A673 (cell line): ENCODE results near the gene OR2A5. TPM values are rescaled to one million over a fixed set of nuclear protein-coding genes. Genes with fewer than 3 reads are reported as not detected.

Experiments used
- BruUV-seq: library from RNA; stranded (reverse); fragments of 400-500 nt; replicated peaks from 2 replicates; lab custom pipeline; 2021; lab: Mats Ljungman, UMichigan
- CTCF ChIA-PET: fragments of 300-600 bp; sonication (Branson Sonifier 250); formaldehyde crosslinking; loops from one replicate; lab custom pipeline; 2022; ENCODE audit warnings: antibody characterized with exemption; lab: Charles Lee
- POLR2A ChIA-PET: fragments of 300-600 bp; sonication (Branson Sonifier 250); formaldehyde crosslinking; loops from one replicate; lab custom pipeline; 2022; ENCODE audit warnings: antibody characterized with exemption; ENCODE audit not compliant: low non-redundant PET; lab: Charles Lee
- DNase-seq: peaks from one replicate; pipeline ENCODE4 v3.0.0-alpha.2; 2015; ENCODE audit warnings: low spot score
- H3K27ac ChIP-seq: fragments of 200-600 bp; sonication (generic); 2 replicates; pipeline ENCODE4 v1.5.1; 2016; ENCODE audit warnings: mixed run types, low read depth, mild to moderate bottlenecking, mixed read lengths, antibody characterized with exemption, low read length; ENCODE audit not compliant: poor library complexity, severe bottlenecking
- H3K27me3 ChIP-seq: fragments of 200-600 bp; sonication (generic); replicated peaks from 2 replicates; pipeline ENCODE4 v1.6.1; 2017; ENCODE audit warnings: mixed run types, low read depth, mild to moderate bottlenecking, mixed read lengths, antibody characterized with exemption, low read length; ENCODE audit not compliant: insufficient read depth, poor library complexity
- H3K36me3 ChIP-seq: fragments of 200-600 bp; sonication (generic); 2 replicates; pipeline ENCODE4 v1.6.1; 2016; ENCODE audit warnings: mixed run types, mild to moderate bottlenecking, mixed read lengths, antibody characterized with exemption, low read length; ENCODE audit not compliant: insufficient read depth, poor library complexity, severe bottlenecking
- H3K4me1 ChIP-seq: fragments of 200-600 bp; sonication (generic); 2 replicates; pipeline ENCODE4 v1.6.1; 2017; ENCODE audit warnings: mixed run types, mild to moderate bottlenecking, mixed read lengths, antibody characterized with exemption, low read length; ENCODE audit not compliant: insufficient read depth, poor library complexity, severe bottlenecking
- H3K4me3 ChIP-seq: fragments of 200-600 bp; sonication (generic); 2 replicates; pipeline ENCODE4 v1.5.1; 2016; ENCODE audit warnings: low read depth, mixed run types, mild to moderate bottlenecking, mixed read lengths, low read length; ENCODE audit not compliant: poor library complexity, severe bottlenecking
- H3K9me3 ChIP-seq: fragments of 200-600 bp; sonication (generic); 2 replicates; pipeline ENCODE4 v1.6.1; 2016; ENCODE audit warnings: mixed run types, low read depth, mild to moderate bottlenecking, mixed read lengths, antibody characterized with exemption, low read length; ENCODE audit not compliant: poor library complexity, severe bottlenecking
- EZH2 ChIP-seq: fragments of 200-600 bp; sonication (generic); IDR thresholded peaks from 2 replicates; pipeline ENCODE4 v1.6.1; 2017; ENCODE audit warnings: borderline replicate concordance, low read depth, mild to moderate bottlenecking, mixed read lengths, antibody characterized with exemption, low read length; ENCODE audit not compliant: poor library complexity, severe bottlenecking
- intact Hi-C: fragments of 100-400 bp; cut with micrococcal nuclease; formaldehyde crosslinking; loops from one replicate; pipeline ENCODE4 v1.10.0; 2022; ENCODE audit not compliant: unreplicated experiment
- total RNA-seq: library from RNA; stranded (reverse); gene quantifications from 2 replicates; pipeline ENCODE4 v1.2.3, GENCODE V29; 2021
- TF ChIP-seq, protein P1 (sequence below): fragments of 300-800, 200-600 bp; sonication (generic); conservative IDR thresholded peaks from 2 replicates; pipeline ENCODE4 v1.5.1; 2017; ENCODE audit warnings: low read depth, mild to moderate bottlenecking, antibody characterized with exemption, low read length, moderate library complexity, mixed read lengths

Gene OR2A5
- total RNA-seq, 1 experiment from 2014 or later: not detected

DNA sequence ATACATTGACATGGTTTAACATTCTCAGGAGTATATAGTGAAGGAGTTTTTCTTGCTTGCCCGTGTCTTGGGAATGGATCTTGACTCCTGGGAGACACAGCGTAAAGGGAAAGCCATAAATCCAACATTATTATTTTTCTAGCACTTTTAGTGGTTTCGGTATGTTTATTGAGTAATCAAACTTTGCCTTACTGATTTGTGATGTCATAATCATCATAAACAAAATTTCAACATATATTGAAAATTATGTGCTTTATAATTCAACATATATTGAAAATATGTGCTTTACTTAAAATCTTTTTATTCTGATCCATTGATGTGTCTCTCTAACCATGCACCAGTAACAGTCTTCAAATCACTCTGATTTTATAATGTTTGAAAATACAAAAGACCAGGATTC lies 20.2 kb upstream of the OR2A5 start:
- Histone ChIP-seq H3K4me1 (no peaks in the 10 kb centered on the region), H3K36me3 (no peaks in the 10 kb centered on the region), H3K4me3 (no peak overlapping the region), H3K27ac (no peak overlapping the region), H3K9me3 (no peaks in the 10 kb centered on the region), H3K27me3 (no peaks in the 10 kb centered on the region)
- CTCF ChIA-PET: no interaction called here
- no TSS peak for BruUV-seq
- no peak for DNase-seq
- TF ChIP-seq, protein P1, sequence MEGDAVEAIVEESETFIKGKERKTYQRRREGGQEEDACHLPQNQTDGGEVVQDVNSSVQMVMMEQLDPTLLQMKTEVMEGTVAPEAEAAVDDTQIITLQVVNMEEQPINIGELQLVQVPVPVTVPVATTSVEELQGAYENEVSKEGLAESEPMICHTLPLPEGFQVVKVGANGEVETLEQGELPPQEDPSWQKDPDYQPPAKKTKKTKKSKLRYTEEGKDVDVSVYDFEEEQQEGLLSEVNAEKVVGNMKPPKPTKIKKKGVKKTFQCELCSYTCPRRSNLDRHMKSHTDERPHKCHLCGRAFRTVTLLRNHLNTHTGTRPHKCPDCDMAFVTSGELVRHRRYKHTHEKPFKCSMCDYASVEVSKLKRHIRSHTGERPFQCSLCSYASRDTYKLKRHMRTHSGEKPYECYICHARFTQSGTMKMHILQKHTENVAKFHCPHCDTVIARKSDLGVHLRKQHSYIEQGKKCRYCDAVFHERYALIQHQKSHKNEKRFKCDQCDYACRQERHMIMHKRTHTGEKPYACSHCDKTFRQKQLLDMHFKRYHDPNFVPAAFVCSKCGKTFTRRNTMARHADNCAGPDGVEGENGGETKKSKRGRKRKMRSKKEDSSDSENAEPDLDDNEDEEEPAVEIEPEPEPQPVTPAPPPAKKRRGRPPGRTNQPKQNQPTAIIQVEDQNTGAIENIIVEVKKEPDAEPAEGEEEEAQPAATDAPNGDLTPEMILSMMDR: no peak
- no peak for TF ChIP-seq EZH2
- POLR2A ChIA-PET: no interaction called here
- intact Hi-C loops: no loop called here

DNA sequence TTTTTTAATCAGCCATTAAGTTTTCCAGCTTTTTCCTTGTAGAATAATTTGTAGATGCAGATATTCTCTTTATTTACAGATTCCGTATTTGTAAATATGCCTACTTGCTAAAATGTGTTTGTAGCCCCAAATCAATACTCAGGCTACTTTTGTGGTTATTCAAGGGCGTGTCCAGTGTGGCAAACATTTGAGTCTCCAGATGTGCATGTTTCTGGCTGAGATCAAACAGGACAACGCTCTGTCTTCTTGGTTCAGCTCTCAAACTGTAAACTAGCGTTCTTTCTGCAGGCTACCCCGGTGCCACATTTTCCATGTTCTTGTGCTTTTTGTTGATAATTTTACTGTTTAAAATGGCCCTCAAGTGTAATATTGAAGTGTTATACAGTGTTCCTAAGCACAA lies 16.2 kb upstream of the OR2A5 start:
- H3K9me3 ChIP-seq: no peaks in the 10 kb centered on the region
- intact Hi-C loops: no loop called here
- no peak for DNase-seq
- no peak overlapping the region for H3K4me3 ChIP-seq
- no peak overlapping the region for H3K27ac ChIP-seq
- TF ChIP-seq, protein P1: no peak
- TF ChIP-seq EZH2: no peak
- ChIA-PET CTCF (interaction anchor here (0.9 kb wide), 1 partner anchor 131 kb away, joined by 3 read pairs; the partner anchor contains the start of gene TCAF1), POLR2A (no interaction called here)
- no peaks in the 10 kb centered on the region for H3K36me3 ChIP-seq
- no peaks in the 10 kb centered on the region for H3K27me3 ChIP-seq
- H3K4me1 ChIP-seq: no peaks in the 10 kb centered on the region
- BruUV-seq: no TSS peak

DNA sequence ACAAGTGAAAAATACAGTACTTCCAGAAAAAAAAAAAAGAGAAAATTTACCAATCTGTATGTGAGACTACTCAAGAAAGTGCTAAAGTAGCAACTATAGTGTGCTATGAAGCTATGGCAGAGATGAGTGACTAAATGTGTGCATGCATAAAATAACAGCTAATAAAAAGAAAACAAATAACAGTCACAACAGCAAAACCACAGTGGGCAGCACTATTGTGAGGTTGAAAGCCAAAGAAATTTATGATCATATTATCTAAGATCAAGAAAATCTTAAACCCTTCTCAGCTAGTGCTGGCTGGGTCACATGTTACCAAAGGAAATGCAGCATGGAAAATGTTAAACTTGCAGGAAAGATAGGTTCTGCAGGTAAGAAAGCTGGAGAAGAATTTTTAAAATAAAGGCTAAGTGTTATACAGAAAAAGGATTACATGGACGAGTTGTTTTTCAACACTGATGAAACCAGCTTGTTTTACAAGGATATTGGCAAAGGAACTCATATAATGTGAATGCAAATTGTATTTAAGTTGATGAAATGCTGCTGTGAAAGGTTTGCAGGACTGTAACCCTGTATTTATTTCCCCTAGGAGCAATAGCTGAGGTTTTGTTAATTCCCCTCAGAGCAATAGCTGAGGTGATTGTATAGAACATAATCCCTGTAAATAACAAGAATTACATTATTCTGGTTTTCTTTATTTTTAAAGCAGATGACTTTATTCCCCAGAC lies 15.6 kb upstream of the OR2A5 start:
- Histone ChIP-seq H3K9me3 (no peaks in the 10 kb centered on the region), H3K27me3 (no peaks in the 10 kb centered on the region), H3K4me3 (no peak overlapping the region), H3K27ac (no peak overlapping the region), H3K4me1 (no peaks in the 10 kb centered on the region), H3K36me3 (no peaks in the 10 kb centered on the region)
- POLR2A ChIA-PET: no interaction called here
- TF ChIP-seq, protein P1: no peak
- no peak for TF ChIP-seq EZH2
- CTCF ChIA-PET: interaction anchor here (0.9 kb wide), 1 partner anchor 132 kb away, joined by 3 read pairs; the partner anchor contains the start of gene TCAF1
- BruUV-seq: no TSS peak
- no peak for DNase-seq
- intact Hi-C loops: no loop called here
